Gastroesophageal sphincter (tissue), 3 donors: ENCODE results near the gene ADAM8.
A peak's percentile ranks its signal among the peaks of the same experiment; 100 is the strongest.

ENCODE experiments used
- POLR2A ChIP-seq, 2 donors: fragments of 450-650 bp; IDR thresholded peaks; one replicate each; pipeline ENCODE4 v1.6.1; 2017; ENCODE audit warnings: antibody characterized with exemption in 2 of 2, mild to moderate bottlenecking in 2 of 2, moderate library complexity in 1 of 2
- POLR2AphosphoS5 ChIP-seq: sonication (generic); formaldehyde crosslinking; IDR thresholded peaks from one replicate; pipeline ENCODE4 v1.6.1; 2017; ENCODE audit warnings: antibody characterized with exemption
- TF ChIP-seq, protein P1 (sequence below), 4 experiments: fragments of 200-600 bp in 2 of 4; fragments of 450-650 bp in 2 of 4; sonication (generic) in 1 of 4; IDR thresholded peaks; one replicate each; pipeline ENCODE4 v1.5.1; 2017 to 2019; ENCODE audit warnings: antibody characterized with exemption in 4 of 4, mild to moderate bottlenecking in 2 of 4, moderate library complexity in 2 of 4

DNA sequence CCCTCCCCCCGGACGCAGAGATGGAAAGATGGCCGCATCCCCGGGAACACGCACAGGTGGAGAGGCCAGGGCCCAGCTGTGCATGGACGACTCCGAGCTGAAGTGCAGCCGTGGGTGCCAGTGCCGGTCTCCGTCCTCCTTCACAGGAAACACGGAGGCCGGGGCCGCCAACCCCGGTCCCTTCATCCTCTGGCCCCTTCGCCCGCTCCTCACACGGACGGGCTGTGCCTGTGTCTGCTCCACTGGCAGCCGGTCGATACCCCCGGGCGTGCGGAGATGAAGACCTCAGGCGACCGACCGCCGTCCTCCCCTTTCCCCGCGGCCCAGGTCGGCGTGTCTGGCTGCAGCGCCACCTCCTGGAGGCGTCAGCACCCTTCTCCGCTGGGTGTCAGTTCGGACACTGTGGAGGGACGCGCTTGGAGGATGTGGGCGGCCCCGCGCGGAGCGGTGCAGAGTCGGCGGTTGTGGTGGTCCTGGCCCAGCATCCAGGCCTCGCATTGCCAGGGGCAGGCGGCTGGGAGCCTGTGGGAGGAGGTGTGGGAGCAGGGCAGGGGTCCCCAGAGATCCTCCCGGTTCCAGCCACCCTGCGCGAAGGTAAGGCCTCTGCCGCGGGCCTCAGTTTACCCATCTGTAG, 41.9 kb upstream of the ADAM8 start:
- TF ChIP-seq, protein P1, sequence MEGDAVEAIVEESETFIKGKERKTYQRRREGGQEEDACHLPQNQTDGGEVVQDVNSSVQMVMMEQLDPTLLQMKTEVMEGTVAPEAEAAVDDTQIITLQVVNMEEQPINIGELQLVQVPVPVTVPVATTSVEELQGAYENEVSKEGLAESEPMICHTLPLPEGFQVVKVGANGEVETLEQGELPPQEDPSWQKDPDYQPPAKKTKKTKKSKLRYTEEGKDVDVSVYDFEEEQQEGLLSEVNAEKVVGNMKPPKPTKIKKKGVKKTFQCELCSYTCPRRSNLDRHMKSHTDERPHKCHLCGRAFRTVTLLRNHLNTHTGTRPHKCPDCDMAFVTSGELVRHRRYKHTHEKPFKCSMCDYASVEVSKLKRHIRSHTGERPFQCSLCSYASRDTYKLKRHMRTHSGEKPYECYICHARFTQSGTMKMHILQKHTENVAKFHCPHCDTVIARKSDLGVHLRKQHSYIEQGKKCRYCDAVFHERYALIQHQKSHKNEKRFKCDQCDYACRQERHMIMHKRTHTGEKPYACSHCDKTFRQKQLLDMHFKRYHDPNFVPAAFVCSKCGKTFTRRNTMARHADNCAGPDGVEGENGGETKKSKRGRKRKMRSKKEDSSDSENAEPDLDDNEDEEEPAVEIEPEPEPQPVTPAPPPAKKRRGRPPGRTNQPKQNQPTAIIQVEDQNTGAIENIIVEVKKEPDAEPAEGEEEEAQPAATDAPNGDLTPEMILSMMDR (IDR thresholded peaks at IDR 0.05): peak in 3 of 4 experiments; percentile 53 to 77 (median 54)
- TF ChIP-seq POLR2AphosphoS5 (no peak), POLR2A (IDR thresholded peaks at IDR 0.05) (no peak)
